HepG2 (cell line): ENCODE data around the gene NRAP. TPM values are rescaled to one million over a fixed set of nuclear protein-coding genes. Genes with fewer than 3 reads are reported as not detected.

Source experiments
- ATF2 ChIP-seq: sonication (generic); formaldehyde crosslinking; IDR thresholded peaks from 2 replicates; pipeline ENCODE4 v1.4.0; 2020; ENCODE audit warnings: missing genetic modification reagents
- CBX5 ChIP-seq: sonication (generic); formaldehyde crosslinking; IDR thresholded peaks from 2 replicates; pipeline ENCODE4 v1.4.0; 2020; ENCODE audit warnings: missing genetic modification reagents, borderline replicate concordance
- E2F1 ChIP-seq: sonication (generic); formaldehyde crosslinking; IDR thresholded peaks from 2 replicates; pipeline ENCODE4 v1.5.0; 2020; ENCODE audit warnings: missing genetic modification reagents
- HBP1 ChIP-seq: IDR thresholded peaks from 2 replicates; pipeline ENCODE4 v1.6.1; 2016; ENCODE audit warnings: low read depth, control low read depth
- KAT8 ChIP-seq: IDR thresholded peaks from 2 replicates; pipeline ENCODE4 v1.6.1; 2016; ENCODE audit warnings: missing genetic modification reagents, missing compliant biosample characterization
- PAX8 ChIP-seq: sonication (generic); formaldehyde crosslinking; IDR thresholded peaks from 2 replicates; pipeline ENCODE4 v1.8.0; 2022; ENCODE audit warnings: mild to moderate bottlenecking, missing genetic modification reagents, borderline replicate concordance
- RAD51 ChIP-seq: fragments of 450-650 bp; IDR thresholded peaks from 2 replicates; pipeline ENCODE4 v1.6.1; 2016; ENCODE audit warnings: borderline replicate concordance
- RARA ChIP-seq: IDR thresholded peaks from 2 replicates; pipeline ENCODE4 v1.6.1; 2016; ENCODE audit warnings: missing genetic modification reagents, missing compliant biosample characterization
- SAFB2 ChIP-seq: sonication (generic); formaldehyde crosslinking; IDR thresholded peaks from 2 replicates; pipeline ENCODE4 v1.5.1; 2020; ENCODE audit warnings: missing genetic modification reagents, low read depth, mild to moderate bottlenecking, borderline replicate concordance
- SETDB1 ChIP-seq: sonication (generic); formaldehyde crosslinking; IDR thresholded peaks from 2 replicates; pipeline ENCODE4 v1.5.1; 2020; ENCODE audit warnings: missing genetic modification reagents, mild to moderate bottlenecking, borderline replicate concordance
- SMC3 ChIP-seq: IDR thresholded peaks from 2 replicates; pipeline ENCODE4 v1.6.1; 2011; ENCODE audit warnings: low read length, improper control_type of control experiment
- ZNF142 ChIP-seq: sonication (generic); formaldehyde crosslinking; IDR thresholded peaks from 2 replicates; pipeline ENCODE4 v1.4.0; 2020; ENCODE audit warnings: missing genetic modification reagents
- ZNF160 ChIP-seq: sonication (generic); formaldehyde crosslinking; IDR thresholded peaks from 2 replicates; pipeline ENCODE4 v1.8.0; 2022; ENCODE audit warnings: mild to moderate bottlenecking, inconsistent platforms, missing genetic modification reagents
- ZNF253 ChIP-seq: sonication (generic); formaldehyde crosslinking; IDR thresholded peaks from 2 replicates; pipeline ENCODE4 v1.8.0; 2022; ENCODE audit warnings: mild to moderate bottlenecking, missing genetic modification reagents, borderline replicate concordance
- ZNF670 ChIP-seq: sonication (generic); formaldehyde crosslinking; IDR thresholded peaks from 2 replicates; pipeline ENCODE4 v1.8.0; 2022; ENCODE audit warnings: mild to moderate bottlenecking, missing genetic modification reagents, borderline replicate concordance
- ZNF687 ChIP-seq: sonication (generic); formaldehyde crosslinking; IDR thresholded peaks from 2 replicates; pipeline ENCODE4 v1.5.1; 2020; ENCODE audit warnings: mild to moderate bottlenecking, missing genetic modification reagents, moderate library complexity
- polyA plus RNA-seq, 8 experiments: library from polyadenylated mRNA; depleted of rRNA in 3 of 8; stranded (reverse) in 7 of 8; unstranded in 1 of 8; fragments of >200 nt; fragmentation: Illumina TruSeq in 4 of 8; extraction: Trizol in 4 of 8; gene quantifications; 2 replicates each; pipeline versions ENCODE4 v1.2.1 to v1.2.3, GENCODE V29; 2011 to 2016; ENCODE audit warnings: low read depth in 4 of 8, missing spikeins in 1 of 8, mixed read lengths in 1 of 8; ENCODE audit not compliant: insufficient read depth in 1 of 8
- total RNA-seq, 5 experiments: library from RNA; depleted of rRNA; stranded (reverse); fragments of >200 nt; fragmentation: Illumina TruSeq; extraction: Trizol; gene quantifications; 2 replicates each; pipeline ENCODE4 v1.2.3, GENCODE V29; 2016; ENCODE audit warnings: low read depth in 1 of 5

Gene NRAP
- total and polyA plus RNA-seq, 2 of the 13 experiments (the other 11 are each of a cell fraction or from before 2014, with no cell fraction given) = not detected

GRCh38 chr10:113589201-113589770, 74.6 kb downstream of the NRAP start (continued):
- TF ChIP-seq ZNF670 (no peak), ZNF160 (no peak), SMC3 (no peak), ZNF142 (CRISPR knock-in tag) (no peak), SAFB2 (no peak), ATF2 (no peak), CBX5 (CRISPR knock-in tag) (no peak), E2F1 (CRISPR knock-in tag) (no peak), RARA (CRISPR knock-in tag) (no peak), ZNF253 (CRISPR knock-in tag) (no peak), PAX8 (no peak), SETDB1 (no peak), HBP1 (no peak), ZNF687 (CRISPR knock-in tag) (peak; percentile 19; the same call in 1 of the 2 replicates), KAT8 (CRISPR knock-in tag) (no peak), RAD51 (no peak)
